Body of pancreas (tissue), 4 donors: Measurements from ENCODE around the gene ALS2CL. TPM values are rescaled to one million over a fixed set of nuclear protein-coding genes. Genes with fewer than 3 reads are reported as not detected.

Experiments used
- ATAC-seq: fragments of 150-250 bp; one replicate; pipeline ENCODE4 v1.9.1; 2016
- DNase-seq, 4 donors: peaks; one replicate each; pipeline ENCODE4 v3.0.0-alpha.2; 2019
- H3K27ac ChIP-seq, 4 donors: fragments of 200-600 bp; sonication (generic); 1 replicate in 3 of 4; 2 replicates in 1 of 4; pipeline versions ENCODE4 v1.5.1 to v1.6.1; 2016 to 2019; ENCODE audit warnings: mild to moderate bottlenecking in 1 of 4, mixed read lengths in 1 of 4, moderate library complexity in 1 of 4
- H3K27me3 ChIP-seq, 2 donors: fragments of 200-600 bp; sonication (generic); one replicate each; pipeline ENCODE4 v1.6.0; 2016; ENCODE audit warnings: mild to moderate bottlenecking in 1 of 2
- H3K36me3 ChIP-seq, 2 donors: fragments of 200-600 bp; sonication (generic); replicated peaks in 1 of 2; 2 replicates each; pipeline ENCODE4 v1.5.1; 2016; ENCODE audit warnings: low read depth in 2 of 2; ENCODE audit not compliant: insufficient read depth in 1 of 2
- H3K4me1 ChIP-seq: fragments of 200-600 bp; sonication (generic); one replicate; pipeline ENCODE4 v1.6.0; 2016
- H3K4me3 ChIP-seq, 2 donors: fragments of 200-600 bp; sonication (generic); 1 replicate in 1 of 2; 2 replicates in 1 of 2; pipeline ENCODE4 v1.5.1; 2016 to 2019
- H3K9me3 ChIP-seq, 3 donors: fragments of 200-600 bp; sonication (generic); 1 replicate in 2 of 3; 2 replicates in 1 of 3; pipeline ENCODE4 v1.5.1; 2016
- CTCF ChIP-seq, 7 experiments: fragments of 450-650 bp in 4 of 7; fragments of 200-600 bp in 3 of 7; sonication (generic) in 3 of 7; IDR thresholded peaks; one replicate each; pipeline ENCODE4 v1.5.1; 2016 to 2019; ENCODE audit warnings: antibody characterized with exemption in 7 of 7
- POLR2A ChIP-seq, 3 donors: fragments of 450-650 bp; IDR thresholded peaks; one replicate each; pipeline ENCODE4 v1.6.1; 2016; ENCODE audit warnings: antibody characterized with exemption in 3 of 3, mild to moderate bottlenecking in 2 of 3
- WGBS, 2 donors: methylation state at CpG; one replicate each; pipeline ENCODE4 v1.1.5; 2017; 5-methylcytosine and 5-hydroxymethylcytosine counted together
- intact Hi-C: fragments of 100-400 bp; cut with DNase I; formaldehyde crosslinking; loops from one replicate; pipeline ENCODE4 v1.15.1; 2023
- total RNA-seq, 2 donors: library from RNA; depleted of rRNA; stranded (reverse); fragments of >200 nt; gene quantifications; one replicate each; pipeline ENCODE4 v1.1.0, GENCODE V29; 2016

Gene ALS2CL
- total RNA-seq, 2 donors from 2014 or later: 30.3 to 48.5 TPM

GRCh38 chr3:46713050-46713897 is 19.8 kb upstream of the ALS2CL start:
- ATAC-seq (no peak), DNase-seq (no peak)
- H3K27me3 ChIP-seq: no peaks in the 10 kb centered on the region
- no peaks in the 10 kb centered on the region for H3K36me3 ChIP-seq
- no peaks in the 10 kb centered on the region for H3K9me3 ChIP-seq
- H3K27ac ChIP-seq: no peak overlapping the region
- no peak overlapping the region for H3K4me3 ChIP-seq
- TF ChIP-seq CTCF (IDR thresholded peaks at IDR 0.05) (no peak), POLR2A (IDR thresholded peaks at IDR 0.05) (no peak)
- WGBS, 2 donors: 76 to 81% methylated on average over 11 to 13 of the region's 14 CpGs
- intact Hi-C loops: no loop called here
- H3K4me1 ChIP-seq: no peaks in the 10 kb centered on the region

- Histone ChIP-seq H3K36me3 (no peaks in the 10 kb centered on the region), H3K9me3 (no peaks in the 10 kb centered on the region), H3K27me3 (no peaks in the 10 kb centered on the region), H3K4me3 (no peak overlapping the region), H3K4me1 (no peaks in the 10 kb centered on the region), H3K27ac (no peak overlapping the region)
- TF ChIP-seq POLR2A (IDR thresholded peaks at IDR 0.05): no peak
- WGBS, 2 donors: 78 to 84% methylated on average over 11 to 13 of the region's 13 CpGs
- no peak for ATAC-seq
- intact Hi-C loops: no loop called here
- DNase-seq: peak in 1 of 4 donors; percentile 2
Measured at GRCh38 chr3:46712191-46713049, 18.9 kb upstream of the ALS2CL start.

- Histone ChIP-seq H3K27ac (no peak overlapping the region), H3K36me3 (no peaks in the 10 kb centered on the region), H3K4me1 (no peaks in the 10 kb centered on the region), H3K27me3 (no peaks in the 10 kb centered on the region), H3K4me3 (no peak overlapping the region), H3K9me3 (no peaks in the 10 kb centered on the region)
- ATAC-seq (no peak), DNase-seq (no peak)
- intact Hi-C loops: no loop called here
- 79 to 83% methylated on average over 7 of the region's 7 CpGs for WGBS, 2 donors
- TF ChIP-seq CTCF (IDR thresholded peaks at IDR 0.05): no peak
- TF ChIP-seq POLR2A (IDR thresholded peaks at IDR 0.05): no peak
Measured at GRCh38 chr3:46711760-46712159, 18.3 kb upstream of the ALS2CL start.

GRCh38 chr3:46711305-46711704 is 17.8 kb upstream of the ALS2CL start:
- TF ChIP-seq CTCF (IDR thresholded peaks at IDR 0.05): no peak
- TF ChIP-seq POLR2A (IDR thresholded peaks at IDR 0.05): no peak
- peak in 1 of 4 donors; percentile 3 for DNase-seq
- ATAC-seq: no peak
- 89% methylated on average over 2 of the region's 2 CpGs; no CpG with 5 or more reads in 1 of the 2 donors for WGBS, 2 donors
- Histone ChIP-seq H3K27ac (no peak overlapping the region), H3K36me3 (no peaks in the 10 kb centered on the region), H3K9me3 (no peaks in the 10 kb centered on the region), H3K27me3 (no peaks in the 10 kb centered on the region), H3K4me3 (no peak overlapping the region), H3K4me1 (no peaks in the 10 kb centered on the region)
- intact Hi-C loops: no loop called here

GRCh38 chr3:46710671-46711295 is 17.3 kb upstream of the ALS2CL start:
- no peak overlapping the region for H3K27ac ChIP-seq
- intact Hi-C loops: no loop called here
- TF ChIP-seq CTCF (IDR thresholded peaks at IDR 0.05) (no peak), POLR2A (IDR thresholded peaks at IDR 0.05) (no peak)
- H3K9me3 ChIP-seq: no peaks in the 10 kb centered on the region
- H3K4me1 ChIP-seq: no peaks in the 10 kb centered on the region
- 82 to 91% methylated on average over 5 to 6 of the region's 6 CpGs for WGBS, 2 donors
- ATAC-seq (no peak), DNase-seq (peak in 1 of 4 donors; percentile 3)
- H3K36me3 ChIP-seq: no peaks in the 10 kb centered on the region
- no peak overlapping the region for H3K4me3 ChIP-seq
- no peaks in the 10 kb centered on the region for H3K27me3 ChIP-seq
